OCI-LY7 (cell line): ENCODE results near the gene MED27.

Experiments
- EZH2phosphoT487 ChIP-seq: fragments of 200-600 bp; sonication (generic); IDR thresholded peaks from 2 replicates; pipeline ENCODE4 v1.6.1; 2018; ENCODE audit warnings: low read depth, borderline replicate concordance, mild to moderate bottlenecking, mixed run types, antibody characterized with exemption, low read length, moderate library complexity, mixed read lengths
- TF ChIP-seq, protein P1 (sequence below): fragments of 200-600 bp; sonication (generic); conservative IDR thresholded peaks from 2 replicates; pipeline ENCODE4 v1.5.1; 2014; ENCODE audit warnings: mild to moderate bottlenecking, antibody characterized with exemption, low read length, moderate library complexity, mixed read lengths

DNA sequence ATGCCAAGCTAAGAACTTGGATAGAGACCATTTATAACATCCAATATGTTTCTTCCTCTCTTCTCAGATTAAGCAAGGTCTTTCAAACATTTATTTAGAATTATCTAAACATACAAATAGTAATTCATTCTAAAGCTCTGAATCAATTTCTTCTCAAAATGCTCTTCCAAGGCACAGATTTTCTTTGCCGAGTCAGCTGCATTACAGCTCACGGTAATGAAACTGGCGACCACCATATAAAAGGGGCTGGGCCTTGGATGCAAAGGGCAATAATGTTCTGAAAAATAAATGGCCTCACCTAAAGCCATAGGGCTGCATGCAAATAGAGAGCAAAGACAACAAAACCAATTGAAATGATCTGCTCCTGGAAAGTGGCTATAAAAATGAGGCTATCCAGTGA lies 63.8 kb downstream of the MED27 start:
- TF ChIP-seq, protein P1, sequence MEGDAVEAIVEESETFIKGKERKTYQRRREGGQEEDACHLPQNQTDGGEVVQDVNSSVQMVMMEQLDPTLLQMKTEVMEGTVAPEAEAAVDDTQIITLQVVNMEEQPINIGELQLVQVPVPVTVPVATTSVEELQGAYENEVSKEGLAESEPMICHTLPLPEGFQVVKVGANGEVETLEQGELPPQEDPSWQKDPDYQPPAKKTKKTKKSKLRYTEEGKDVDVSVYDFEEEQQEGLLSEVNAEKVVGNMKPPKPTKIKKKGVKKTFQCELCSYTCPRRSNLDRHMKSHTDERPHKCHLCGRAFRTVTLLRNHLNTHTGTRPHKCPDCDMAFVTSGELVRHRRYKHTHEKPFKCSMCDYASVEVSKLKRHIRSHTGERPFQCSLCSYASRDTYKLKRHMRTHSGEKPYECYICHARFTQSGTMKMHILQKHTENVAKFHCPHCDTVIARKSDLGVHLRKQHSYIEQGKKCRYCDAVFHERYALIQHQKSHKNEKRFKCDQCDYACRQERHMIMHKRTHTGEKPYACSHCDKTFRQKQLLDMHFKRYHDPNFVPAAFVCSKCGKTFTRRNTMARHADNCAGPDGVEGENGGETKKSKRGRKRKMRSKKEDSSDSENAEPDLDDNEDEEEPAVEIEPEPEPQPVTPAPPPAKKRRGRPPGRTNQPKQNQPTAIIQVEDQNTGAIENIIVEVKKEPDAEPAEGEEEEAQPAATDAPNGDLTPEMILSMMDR: no peak
- TF ChIP-seq EZH2phosphoT487: no peak
